ENCODE measurements around the gene FAM168B. TPM values are rescaled to one million over a fixed set of nuclear protein-coding genes. Genes with fewer than 3 reads are reported as not detected.

FAM168B gene
- total RNA-seq, 2 donors from 2014 or later, result 97.8 to 124 TPM

- no peak overlapping the region for H3K4me3 ChIP-seq
- H3K9me3 ChIP-seq, result no peaks in the 10 kb centered on the region
- H3K27me3 ChIP-seq, result no peaks in the 10 kb centered on the region
- H3K4me1 ChIP-seq, result no peaks in the 10 kb centered on the region
- no peak for TF ChIP-seq CTCF (IDR thresholded peaks at IDR 0.05)
- no peak overlapping the region for H3K27ac ChIP-seq
- peaks cover 43% of the 10 kb centered on the region for H3K36me3 ChIP-seq
- DNase-seq (ENCODE audit: low spot score), result no peak
These were observed 34.7 kb upstream of the FAM168B start for GRCh38 chr2:131127981-131128380.

- Histone ChIP-seq H3K9me3 (no peaks in the 10 kb centered on the region), H3K27ac (no peak overlapping the region), H3K36me3 (peaks cover 48% of the 10 kb centered on the region), H3K4me3 (no peak overlapping the region), H3K4me1 (no peaks in the 10 kb centered on the region), H3K27me3 (no peaks in the 10 kb centered on the region)
- no peak for DNase-seq (ENCODE audit: low spot score)
- no peak for TF ChIP-seq CTCF (IDR thresholded peaks at IDR 0.05)
These were observed 33.8 kb upstream of the FAM168B start for GRCh38 chr2:131127076-131127475.

GRCh38 chr2:131126436-131126835 lies 33.2 kb upstream of the FAM168B start:
- H3K27me3 ChIP-seq, result no peaks in the 10 kb centered on the region
- no peak overlapping the region for H3K27ac ChIP-seq
- no peaks in the 10 kb centered on the region for H3K9me3 ChIP-seq
- H3K4me3 ChIP-seq, result no peak overlapping the region
- no peaks in the 10 kb centered on the region for H3K4me1 ChIP-seq
- no peak for TF ChIP-seq CTCF (IDR thresholded peaks at IDR 0.05)
- DNase-seq (ENCODE audit: low spot score), result no peak
- H3K36me3 ChIP-seq, result peaks cover 50% of the 10 kb centered on the region

- no peak for DNase-seq (ENCODE audit: low spot score)
- Histone ChIP-seq H3K4me3 (no peak overlapping the region), H3K27me3 (no peaks in the 10 kb centered on the region), H3K9me3 (no peaks in the 10 kb centered on the region), H3K36me3 (peaks cover 49% of the 10 kb centered on the region), H3K27ac (no peak overlapping the region), H3K4me1 (no peaks in the 10 kb centered on the region)
- TF ChIP-seq CTCF (IDR thresholded peaks at IDR 0.05), result no peak
These were observed 32.0 kb upstream of the FAM168B start for GRCh38 chr2:131125195-131125757.

- no peak overlapping the region for H3K4me3 ChIP-seq
- H3K27ac ChIP-seq, result no peak overlapping the region
- H3K9me3 ChIP-seq, result no peaks in the 10 kb centered on the region
- H3K4me1 ChIP-seq, result no peaks in the 10 kb centered on the region
- no peak for DNase-seq (ENCODE audit: low spot score)
- H3K27me3 ChIP-seq, result no peaks in the 10 kb centered on the region
- peaks cover 42% of the 10 kb centered on the region for H3K36me3 ChIP-seq
- TF ChIP-seq CTCF (IDR thresholded peaks at IDR 0.05), result no peak
These were observed 29.9 kb upstream of the FAM168B start for GRCh38 chr2:131123192-131123591.

GRCh38 chr2:131122496-131122895 lies 29.2 kb upstream of the FAM168B start:
- H3K4me1 ChIP-seq, result no peaks in the 10 kb centered on the region
- no peak overlapping the region for H3K27ac ChIP-seq
- no peaks in the 10 kb centered on the region for H3K9me3 ChIP-seq
- no peak for DNase-seq (ENCODE audit: low spot score)
- no peaks in the 10 kb centered on the region for H3K27me3 ChIP-seq
- no peak for TF ChIP-seq CTCF (IDR thresholded peaks at IDR 0.05)
- no peak overlapping the region for H3K4me3 ChIP-seq
- peaks cover 36% of the 10 kb centered on the region for H3K36me3 ChIP-seq
